ENCODE data around the gene SORT1.

DNA sequence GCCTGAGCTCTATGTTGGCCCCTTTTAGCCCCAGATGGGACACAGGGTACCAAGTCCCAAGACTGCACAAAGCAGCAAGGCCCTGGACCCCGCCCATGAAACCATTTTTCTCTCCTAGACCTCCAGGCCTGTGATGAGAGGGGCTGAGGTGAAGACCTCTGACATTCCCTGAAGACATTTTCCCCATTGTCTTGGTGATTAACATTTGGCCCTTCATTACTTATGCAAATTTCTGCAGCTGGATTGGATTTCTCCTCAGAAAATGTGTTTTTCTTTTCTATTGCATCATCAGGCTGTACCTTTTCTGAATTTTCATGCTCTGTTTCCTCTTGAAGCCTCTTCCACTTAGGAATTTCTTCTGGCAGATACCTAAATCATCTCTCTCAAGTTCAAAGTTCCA is 36.8 kb upstream of the SORT1 start:
- TF ChIP-seq, protein P1, sequence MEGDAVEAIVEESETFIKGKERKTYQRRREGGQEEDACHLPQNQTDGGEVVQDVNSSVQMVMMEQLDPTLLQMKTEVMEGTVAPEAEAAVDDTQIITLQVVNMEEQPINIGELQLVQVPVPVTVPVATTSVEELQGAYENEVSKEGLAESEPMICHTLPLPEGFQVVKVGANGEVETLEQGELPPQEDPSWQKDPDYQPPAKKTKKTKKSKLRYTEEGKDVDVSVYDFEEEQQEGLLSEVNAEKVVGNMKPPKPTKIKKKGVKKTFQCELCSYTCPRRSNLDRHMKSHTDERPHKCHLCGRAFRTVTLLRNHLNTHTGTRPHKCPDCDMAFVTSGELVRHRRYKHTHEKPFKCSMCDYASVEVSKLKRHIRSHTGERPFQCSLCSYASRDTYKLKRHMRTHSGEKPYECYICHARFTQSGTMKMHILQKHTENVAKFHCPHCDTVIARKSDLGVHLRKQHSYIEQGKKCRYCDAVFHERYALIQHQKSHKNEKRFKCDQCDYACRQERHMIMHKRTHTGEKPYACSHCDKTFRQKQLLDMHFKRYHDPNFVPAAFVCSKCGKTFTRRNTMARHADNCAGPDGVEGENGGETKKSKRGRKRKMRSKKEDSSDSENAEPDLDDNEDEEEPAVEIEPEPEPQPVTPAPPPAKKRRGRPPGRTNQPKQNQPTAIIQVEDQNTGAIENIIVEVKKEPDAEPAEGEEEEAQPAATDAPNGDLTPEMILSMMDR (IDR thresholded peaks at IDR 0.05), result no peak
- TF ChIP-seq EP300 (IDR thresholded peaks at IDR 0.05) (no peak), POLR2A (IDR thresholded peaks at IDR 0.05) (no peak), POLR2AphosphoS5 (IDR thresholded peaks at IDR 0.05) (no peak)
